Activated naive CD4-positive, alpha-beta T cell treated with anti-CD3 and anti-CD28 coated beads, Interleukin-2, amount 10 ng/mL, durations not matched to agents 7 days and 5 days (primary cell): Measurements from ENCODE around the gene CCSER1.
"Not testable (repeated sequence)": the region's sequence is repeated elsewhere in the genome, so short reads cannot be mapped to it uniquely, and the experiment has no call there.

ENCODE experiments used
- CTCF ChIA-PET: fragments of 350-600 bp; sonication (Branson Sonifier 250); formaldehyde crosslinking; loops from one replicate; lab custom pipeline; 2021; ENCODE audit warnings: antibody characterized with exemption; lab: Charles Lee
- DNase-seq: peaks from one replicate; pipeline ENCODE4 v3.0.0-alpha.2; 2020
- H3K27ac Mint-ChIP-seq: one replicate; pipeline ENCODE4 v1.8.0; 2021; ENCODE audit warnings: mild to moderate bottlenecking, moderate library complexity, mixed read lengths
- H3K27me3 Mint-ChIP-seq: one replicate; pipeline ENCODE4 v1.8.0; 2021; ENCODE audit warnings: mild to moderate bottlenecking, mixed read lengths
- H3K36me3 Mint-ChIP-seq: one replicate; pipeline ENCODE4 v1.8.0; 2021; ENCODE audit warnings: mixed read lengths
- H3K4me1 Mint-ChIP-seq: one replicate; pipeline ENCODE4 v1.8.0; 2021; ENCODE audit warnings: mixed read lengths
- H3K4me3 Mint-ChIP-seq: one replicate; pipeline ENCODE4 v1.8.0; 2021; ENCODE audit warnings: mild to moderate bottlenecking, moderate library complexity, mixed read lengths
- H3K9me3 Mint-ChIP-seq: one replicate; pipeline ENCODE4 v1.8.0; 2021; ENCODE audit warnings: mixed read lengths

The CCSER1 gene

GRCh38 chr4:90240333-90240732 lies 113.1 kb downstream of the CCSER1 start:
- Mint-ChIP-seq H3K27me3 (no peaks in the 10 kb centered on the region), H3K36me3 (no peaks in the 10 kb centered on the region), H3K4me1 (no peaks in the 10 kb centered on the region), H3K9me3 (no peaks in the 10 kb centered on the region), H3K27ac (no peak overlapping the region), H3K4me3 (no peak overlapping the region)
- CTCF ChIA-PET, result no interaction called here
- no peak for DNase-seq

GRCh38 chr4:90241008-90241407 lies 113.8 kb downstream of the CCSER1 start:
- H3K4me1 Mint-ChIP-seq, result no peaks in the 10 kb centered on the region
- DNase-seq, result no peak
- H3K4me3 Mint-ChIP-seq, result no peak overlapping the region
- no peaks in the 10 kb centered on the region for H3K9me3 Mint-ChIP-seq
- no peak overlapping the region for H3K27ac Mint-ChIP-seq
- CTCF ChIA-PET, result no interaction called here
- no peaks in the 10 kb centered on the region for H3K27me3 Mint-ChIP-seq
- no peaks in the 10 kb centered on the region for H3K36me3 Mint-ChIP-seq

- CTCF ChIA-PET, result no interaction called here
- DNase-seq, result no peak
- H3K4me1 Mint-ChIP-seq, result no peaks in the 10 kb centered on the region
- no peaks in the 10 kb centered on the region for H3K36me3 Mint-ChIP-seq
- H3K9me3 Mint-ChIP-seq, result no peaks in the 10 kb centered on the region
- H3K27me3 Mint-ChIP-seq, result no peaks in the 10 kb centered on the region
- H3K4me3 Mint-ChIP-seq, result no peak overlapping the region
- no peak overlapping the region for H3K27ac Mint-ChIP-seq
Observed at GRCh38 chr4:90245837-90246236, 118.6 kb downstream of the CCSER1 start.

GRCh38 chr4:90246816-90247215 lies 119.6 kb downstream of the CCSER1 start:
- no peaks in the 10 kb centered on the region for H3K4me1 Mint-ChIP-seq
- no peaks in the 10 kb centered on the region for H3K36me3 Mint-ChIP-seq
- no peaks in the 10 kb centered on the region for H3K27me3 Mint-ChIP-seq
- no peak for DNase-seq
- no peaks in the 10 kb centered on the region for H3K9me3 Mint-ChIP-seq
- CTCF ChIA-PET, result no interaction called here
- H3K27ac Mint-ChIP-seq, result no peak overlapping the region
- H3K4me3 Mint-ChIP-seq, result no peak overlapping the region

- Mint-ChIP-seq H3K27ac (no peak overlapping the region), H3K27me3 (no peaks in the 10 kb centered on the region), H3K4me1 (no peaks in the 10 kb centered on the region), H3K4me3 (no peak overlapping the region), H3K9me3 (no peaks in the 10 kb centered on the region), H3K36me3 (no peaks in the 10 kb centered on the region)
- CTCF ChIA-PET, result no interaction called here
- no peak for DNase-seq
Observed at GRCh38 chr4:90254357-90254756, 127.2 kb downstream of the CCSER1 start.

- H3K27ac Mint-ChIP-seq, result no peak overlapping the region
- H3K36me3 Mint-ChIP-seq, result no peaks in the 10 kb centered on the region
- no peak for DNase-seq
- no peaks in the 10 kb centered on the region for H3K27me3 Mint-ChIP-seq
- H3K4me3 Mint-ChIP-seq, result no peak overlapping the region
- CTCF ChIA-PET, result no interaction called here
- H3K9me3 Mint-ChIP-seq, result no peaks in the 10 kb centered on the region
- H3K4me1 Mint-ChIP-seq, result no peaks in the 10 kb centered on the region
Observed at GRCh38 chr4:90274175-90274574, 147.0 kb downstream of the CCSER1 start.

GRCh38 chr4:90280954-90281353 lies 153.8 kb downstream of the CCSER1 start:
- no peaks in the 10 kb centered on the region for H3K9me3 Mint-ChIP-seq
- no peak overlapping the region for H3K4me3 Mint-ChIP-seq
- H3K27me3 Mint-ChIP-seq, result peaks cover 3% of the 10 kb centered on the region
- no peaks in the 10 kb centered on the region for H3K36me3 Mint-ChIP-seq
- CTCF ChIA-PET, result no interaction called here
- no peak overlapping the region for H3K27ac Mint-ChIP-seq
- DNase-seq, result no peak
- no peaks in the 10 kb centered on the region for H3K4me1 Mint-ChIP-seq

GRCh38 chr4:90281541-90282355 lies 154.6 kb downstream of the CCSER1 start:
- H3K27ac Mint-ChIP-seq, result no peak overlapping the region
- no peaks in the 10 kb centered on the region for H3K4me1 Mint-ChIP-seq
- no peak for DNase-seq
- H3K9me3 Mint-ChIP-seq, result no peaks in the 10 kb centered on the region
- no peaks in the 10 kb centered on the region for H3K36me3 Mint-ChIP-seq
- peaks cover 3% of the 10 kb centered on the region for H3K27me3 Mint-ChIP-seq
- no peak overlapping the region for H3K4me3 Mint-ChIP-seq
- CTCF ChIA-PET, result no interaction called here

GRCh38 chr4:90290345-90290744 lies 163.2 kb downstream of the CCSER1 start:
- Mint-ChIP-seq H3K4me3 (no peak overlapping the region), H3K27ac (no peak overlapping the region), H3K4me1 (no peaks in the 10 kb centered on the region), H3K36me3 (no peaks in the 10 kb centered on the region), H3K9me3 (no peaks in the 10 kb centered on the region), H3K27me3 (no peaks in the 10 kb centered on the region)
- CTCF ChIA-PET, result no interaction called here
- DNase-seq, result no peak

GRCh38 chr4:90292438-90292837 lies 165.2 kb downstream of the CCSER1 start:
- Mint-ChIP-seq H3K4me1 (no peaks in the 10 kb centered on the region), H3K27me3 (no peaks in the 10 kb centered on the region), H3K9me3 (no peaks in the 10 kb centered on the region), H3K36me3 (no peaks in the 10 kb centered on the region), H3K4me3 (no peak overlapping the region), H3K27ac (no peak overlapping the region)
- no peak for DNase-seq
- CTCF ChIA-PET, result no interaction called here

- no peak overlapping the region for H3K27ac Mint-ChIP-seq
- H3K9me3 Mint-ChIP-seq, result no peaks in the 10 kb centered on the region
- H3K4me3 Mint-ChIP-seq, result no peak overlapping the region
- no peaks in the 10 kb centered on the region for H3K4me1 Mint-ChIP-seq
- no peaks in the 10 kb centered on the region for H3K27me3 Mint-ChIP-seq
- H3K36me3 Mint-ChIP-seq, result no peaks in the 10 kb centered on the region
- DNase-seq, result no peak
- CTCF ChIA-PET, result interaction anchor here (0.6 to 1.0 kb wide), 3 partner anchors 378 to 606 kb away, joined by 3 to 4 read pairs (median 3); no protein-coding TSS in a partner anchor
Observed at GRCh38 chr4:90293320-90293719, 166.1 kb downstream of the CCSER1 start.

GRCh38 chr4:90299373-90299772 lies 172.2 kb downstream of the CCSER1 start:
- H3K27me3 Mint-ChIP-seq, result peaks cover 4% of the 10 kb centered on the region
- no peak overlapping the region for H3K4me3 Mint-ChIP-seq
- H3K9me3 Mint-ChIP-seq, result no peaks in the 10 kb centered on the region
- no peaks in the 10 kb centered on the region for H3K4me1 Mint-ChIP-seq
- H3K36me3 Mint-ChIP-seq, result no peaks in the 10 kb centered on the region
- CTCF ChIA-PET, result no interaction called here
- DNase-seq, result no peak
- no peak overlapping the region for H3K27ac Mint-ChIP-seq

GRCh38 chr4:90306810-90307209 lies 179.6 kb downstream of the CCSER1 start:
- H3K36me3 Mint-ChIP-seq, result no peaks in the 10 kb centered on the region
- H3K27me3 Mint-ChIP-seq, result peaks cover 4% of the 10 kb centered on the region
- H3K4me1 Mint-ChIP-seq, result no peaks in the 10 kb centered on the region
- no peaks in the 10 kb centered on the region for H3K9me3 Mint-ChIP-seq
- CTCF ChIA-PET, result no interaction called here
- no peak overlapping the region for H3K27ac Mint-ChIP-seq
- DNase-seq, result no peak
- H3K4me3 Mint-ChIP-seq, result no peak overlapping the region

- DNase-seq, H3K9me3 Mint-ChIP-seq, H3K36me3 Mint-ChIP-seq, H3K4me1 Mint-ChIP-seq, CTCF ChIA-PET, H3K4me3 Mint-ChIP-seq, H3K27ac Mint-ChIP-seq, H3K27me3 Mint-ChIP-seq: not testable (repeated sequence)
Observed at GRCh38 chr4:90317140-90317539, 189.9 kb downstream of the CCSER1 start.

- Mint-ChIP-seq H3K27me3 (no peaks in the 10 kb centered on the region), H3K4me3 (no peak overlapping the region)
- DNase-seq, result no peak
Observed at GRCh38 chr4:90317785-90318184, 190.6 kb downstream of the CCSER1 start.

More at GRCh38 chr4:90317785-90318184, 190.6 kb downstream of the CCSER1 start:
- no peaks in the 10 kb centered on the region for H3K4me1 Mint-ChIP-seq
- H3K36me3 Mint-ChIP-seq, result no peaks in the 10 kb centered on the region
- H3K27ac Mint-ChIP-seq, result no peak overlapping the region
- no peaks in the 10 kb centered on the region for H3K9me3 Mint-ChIP-seq
- CTCF ChIA-PET, result no interaction called here
